AG08396 (cell line): ENCODE data around the gene SLC5A6.
"Not testable (repeated sequence)": the region's sequence is repeated elsewhere in the genome, so short reads cannot be mapped to it uniquely, and the experiment has no call there.

Experiments
- DNase-seq: peaks from one replicate; pipeline ENCODE4 v3.0.0; 2012; ENCODE audit warnings: low spot score, mixed read lengths

SLC5A6 gene

GRCh38 chr2:27205206-27205605 is 6.9 kb downstream of the SLC5A6 start:
- DNase-seq, result no peak

GRCh38 chr2:27204566-27204965 is 7.5 kb downstream of the SLC5A6 start:
- no peak for DNase-seq

GRCh38 chr2:27203741-27204140 is 8.3 kb downstream of the SLC5A6 start:
- no peak for DNase-seq

- no peak for DNase-seq
Measured at GRCh38 chr2:27202854-27203253, 9.2 kb downstream of the SLC5A6 start.

- no peak for DNase-seq
Measured at GRCh38 chr2:27201675-27202074, 10.4 kb downstream of the SLC5A6 start.

GRCh38 chr2:27199241-27199640 is 12.8 kb downstream of the SLC5A6 start:
- DNase-seq, result no peak

GRCh38 chr2:27198627-27199026 is 13.4 kb downstream of the SLC5A6 start:
- no peak for DNase-seq

- DNase-seq, result not testable (repeated sequence)
Measured at GRCh38 chr2:27198068-27198467, 14.0 kb downstream of the SLC5A6 start.

- DNase-seq, result not testable (repeated sequence)
Measured at GRCh38 chr2:27195799-27196198, 16.3 kb downstream of the SLC5A6 start.

- no peak for DNase-seq
Measured at GRCh38 chr2:27194538-27195354, 17.3 kb downstream of the SLC5A6 start.

GRCh38 chr2:27191070-27191829 is 20.8 kb downstream of the SLC5A6 start:
- peak; percentile 52 for DNase-seq

GRCh38 chr2:27189989-27190388 is 22.1 kb downstream of the SLC5A6 start:
- DNase-seq, result no peak

- no peak for DNase-seq
Measured at GRCh38 chr2:27186613-27187345, 25.3 kb downstream of the SLC5A6 start.

- DNase-seq, result no peak
Measured at GRCh38 chr2:27185331-27186026, 26.6 kb downstream of the SLC5A6 start.

GRCh38 chr2:27184115-27184514 is 28.0 kb downstream of the SLC5A6 start:
- DNase-seq, result no peak

- DNase-seq, result no peak
Measured at GRCh38 chr2:27182346-27182745, 29.7 kb downstream of the SLC5A6 start.

GRCh38 chr2:27179344-27180000 is 32.6 kb downstream of the SLC5A6 start:
- DNase-seq, result no peak

- DNase-seq, result no peak
Measured at GRCh38 chr2:27178469-27178868, 33.6 kb downstream of the SLC5A6 start.

- no peak for DNase-seq
Measured at GRCh38 chr2:27177441-27178351, 34.4 kb downstream of the SLC5A6 start.

- DNase-seq, result not testable (repeated sequence)
Measured at GRCh38 chr2:27175781-27176180, 36.3 kb downstream of the SLC5A6 start.
